GM18507 (cell line): ENCODE results near the gene NIN.

ENCODE experiments used
- DNase-seq: peaks from one replicate; pipeline ENCODE4 v3.0.0; 2011; ENCODE audit warnings: low read depth; ENCODE audit not compliant: insufficient read length; ENCODE audit errors: extremely low spot score
- FAIRE-seq: peaks from 2 replicates; lab custom pipeline; 2011; peaks lifted over from hg19 to GRCh38; lab: Jason Lieb, UNC

The NIN gene

GRCh38 chr14:50796390-50796789 is 34.6 kb downstream of the NIN start:
- DNase-seq (no peak), FAIRE-seq (no peak)

GRCh38 chr14:50795909-50796308 is 35.1 kb downstream of the NIN start:
- DNase-seq (no peak), FAIRE-seq (no peak)

GRCh38 chr14:50795142-50795541 is 35.8 kb downstream of the NIN start:
- DNase-seq: no peak
- FAIRE-seq: no peak

- FAIRE-seq: no peak
Measured at GRCh38 chr14:50794068-50794645, 36.8 kb downstream of the NIN start.

GRCh38 chr14:50792634-50793068 is 38.3 kb downstream of the NIN start:
- FAIRE-seq (peak; percentile 75), DNase-seq (no peak)

More at GRCh38 chr14:50794068-50794645, 36.8 kb downstream of the NIN start:
- DNase-seq: no peak

GRCh38 chr14:50792051-50792477 is 38.9 kb downstream of the NIN start:
- FAIRE-seq: peak; percentile 92
- no peak for DNase-seq

GRCh38 chr14:50791201-50791600 is 39.8 kb downstream of the NIN start:
- FAIRE-seq (peak; percentile 83), DNase-seq (no peak)

- FAIRE-seq: peak; percentile 48
- DNase-seq: no peak
Measured at GRCh38 chr14:50790589-50790988, 40.4 kb downstream of the NIN start.

GRCh38 chr14:50786751-50787464 is 44.1 kb downstream of the NIN start:
- FAIRE-seq: peak; percentile 77
- no peak for DNase-seq

GRCh38 chr14:50785457-50786063 is 45.4 kb downstream of the NIN start:
- no peak for FAIRE-seq
- DNase-seq: no peak

GRCh38 chr14:50784683-50785456 is 46.1 kb downstream of the NIN start:
- no peak for DNase-seq

GRCh38 chr14:50783563-50783962 is 47.4 kb downstream of the NIN start:
- DNase-seq (no peak), FAIRE-seq (no peak)

More at GRCh38 chr14:50784683-50785456, 46.1 kb downstream of the NIN start:
- FAIRE-seq: no peak

GRCh38 chr14:50780393-50780792 is 50.6 kb downstream of the NIN start:
- FAIRE-seq: no peak
- DNase-seq: no peak

GRCh38 chr14:50778721-50779483 is 52.1 kb downstream of the NIN start:
- FAIRE-seq (no peak), DNase-seq (no peak)

GRCh38 chr14:50776522-50776921 is 54.4 kb downstream of the NIN start:
- no peak for DNase-seq
- FAIRE-seq: no peak

- DNase-seq (no peak), FAIRE-seq (no peak)
Measured at GRCh38 chr14:50775357-50775756, 55.6 kb downstream of the NIN start.

GRCh38 chr14:50774542-50775267 is 56.3 kb downstream of the NIN start:
- FAIRE-seq: no peak
- DNase-seq: no peak

- FAIRE-seq (no peak), DNase-seq (no peak)
Measured at GRCh38 chr14:50773632-50774541, 57.1 kb downstream of the NIN start.
